ENCODE results near the gene RAB15. TPM values are rescaled to one million over a fixed set of nuclear protein-coding genes. Genes with fewer than 3 reads are reported as not detected.

Gene RAB15
- total and polyA plus RNA-seq, 4 donors = 6.8 to 16.4 (median 14.9) TPM

DNA sequence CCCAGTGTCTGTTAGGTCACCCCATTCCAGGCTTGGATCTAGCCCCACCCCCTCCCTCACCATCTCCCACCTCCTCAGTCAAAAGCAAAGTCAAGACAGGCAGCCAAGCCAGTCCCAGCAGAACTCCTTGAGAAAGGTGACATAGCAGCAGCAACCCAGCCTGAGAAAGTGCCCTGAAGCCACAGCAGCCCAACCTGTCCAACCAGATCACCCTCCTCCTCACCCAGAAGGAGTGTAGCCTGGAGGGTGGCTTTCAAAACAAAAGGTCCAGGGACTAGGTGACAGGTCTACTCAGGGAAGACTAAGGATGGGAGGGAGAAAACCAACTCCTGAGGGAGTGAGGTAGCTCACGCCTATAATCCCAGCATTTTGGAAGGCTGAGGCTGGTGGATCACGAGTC lies 5.2 kb downstream of the RAB15 start:
- H3K9ac ChIP-seq (ENCODE audit: insufficient read depth in 1 of 2, low read length in 2 of 2) = no peak overlapping the region
- peak overlapping the region in 1 of 2 donors; percentile 60 for H3K27ac ChIP-seq (ENCODE audit: low read depth in 1 of 2, low read length in 1 of 2)
- H3K27me3 ChIP-seq (ENCODE audit: control insufficient read depth in 3 of 3, insufficient read depth in 3 of 3, low read length in 2 of 3) = no peaks in the 10 kb centered on the region
- DNase-seq (peak; percentile 66 to 85 (median 81)), ATAC-seq (ENCODE audit: insufficient read depth, low FRiP score) (peak; percentile 62)
- no peak overlapping the region for H3K4me3 ChIP-seq
- TF ChIP-seq, protein P1, sequence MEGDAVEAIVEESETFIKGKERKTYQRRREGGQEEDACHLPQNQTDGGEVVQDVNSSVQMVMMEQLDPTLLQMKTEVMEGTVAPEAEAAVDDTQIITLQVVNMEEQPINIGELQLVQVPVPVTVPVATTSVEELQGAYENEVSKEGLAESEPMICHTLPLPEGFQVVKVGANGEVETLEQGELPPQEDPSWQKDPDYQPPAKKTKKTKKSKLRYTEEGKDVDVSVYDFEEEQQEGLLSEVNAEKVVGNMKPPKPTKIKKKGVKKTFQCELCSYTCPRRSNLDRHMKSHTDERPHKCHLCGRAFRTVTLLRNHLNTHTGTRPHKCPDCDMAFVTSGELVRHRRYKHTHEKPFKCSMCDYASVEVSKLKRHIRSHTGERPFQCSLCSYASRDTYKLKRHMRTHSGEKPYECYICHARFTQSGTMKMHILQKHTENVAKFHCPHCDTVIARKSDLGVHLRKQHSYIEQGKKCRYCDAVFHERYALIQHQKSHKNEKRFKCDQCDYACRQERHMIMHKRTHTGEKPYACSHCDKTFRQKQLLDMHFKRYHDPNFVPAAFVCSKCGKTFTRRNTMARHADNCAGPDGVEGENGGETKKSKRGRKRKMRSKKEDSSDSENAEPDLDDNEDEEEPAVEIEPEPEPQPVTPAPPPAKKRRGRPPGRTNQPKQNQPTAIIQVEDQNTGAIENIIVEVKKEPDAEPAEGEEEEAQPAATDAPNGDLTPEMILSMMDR (IDR thresholded peaks at IDR 0.05; ENCODE audit: control extremely low read depth, extremely low read depth) = no peak
- H3K4me1 ChIP-seq (ENCODE audit: control insufficient read depth in 5 of 5, insufficient read depth in 5 of 5, low read length in 5 of 5) = peaks cover 0 to 12% (median 7%) of the 10 kb centered on the region in 5 donors
- no peaks in the 10 kb centered on the region for H3K9me3 ChIP-seq (ENCODE audit: control insufficient read depth in 4 of 4, insufficient read depth in 3 of 4, low read length in 3 of 4)
- WGBS, 2 donors = 87 to 97% methylated on average over 2 of the region's 2 CpGs
- H3K36me3 ChIP-seq (ENCODE audit: control insufficient read depth in 4 of 4, insufficient read depth in 4 of 4, low read length in 4 of 4) = no peaks in the 10 kb centered on the region

DNA sequence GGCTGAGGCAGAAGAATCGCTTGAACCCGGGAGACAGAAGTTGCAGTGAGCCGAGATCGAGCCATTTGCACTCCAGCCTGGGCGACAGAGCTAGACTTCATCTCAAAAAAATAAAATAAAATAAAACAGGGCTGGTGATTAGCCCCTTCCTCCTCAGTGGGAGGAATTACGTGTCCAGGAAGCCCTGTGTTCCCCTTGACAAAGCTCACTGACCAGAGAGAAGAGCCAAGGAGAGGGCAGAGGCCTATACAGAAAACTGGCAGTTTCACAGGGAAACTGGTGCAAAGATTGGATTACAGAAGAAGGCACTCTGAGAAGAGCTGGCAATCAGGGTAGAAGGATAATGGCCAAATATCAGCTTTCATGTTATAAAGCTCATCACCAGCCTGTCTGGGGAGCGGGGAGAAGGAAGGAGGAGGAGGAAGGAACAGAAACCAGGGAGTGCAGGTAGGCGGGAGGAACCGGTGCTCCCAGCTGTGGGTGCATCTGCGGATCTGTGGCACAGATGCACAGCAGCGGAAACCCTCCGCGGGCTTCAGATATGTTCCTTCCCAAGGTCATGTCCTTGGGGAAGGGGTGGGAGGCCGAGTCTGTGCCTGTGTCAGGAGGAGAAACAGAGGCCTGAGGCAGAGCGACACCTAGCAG lies 6.7 kb downstream of the RAB15 start:
- H3K4me1 ChIP-seq (ENCODE audit: control insufficient read depth in 5 of 5, insufficient read depth in 5 of 5, low read length in 5 of 5) = peaks cover 0 to 4% (median 1%) of the 10 kb centered on the region in 5 donors
- H3K9me3 ChIP-seq (ENCODE audit: control insufficient read depth in 4 of 4, insufficient read depth in 3 of 4, low read length in 3 of 4) = no peaks in the 10 kb centered on the region
- ATAC-seq (ENCODE audit: insufficient read depth, low FRiP score) = no peak
- H3K36me3 ChIP-seq (ENCODE audit: control insufficient read depth in 4 of 4, insufficient read depth in 4 of 4, low read length in 4 of 4) = no peaks in the 10 kb centered on the region
- H3K9ac ChIP-seq (ENCODE audit: insufficient read depth in 1 of 2, low read length in 2 of 2) = no peak overlapping the region
- TF ChIP-seq, protein P1 (IDR thresholded peaks at IDR 0.05; ENCODE audit: control extremely low read depth, extremely low read depth) = no peak
- 93 to 95% methylated on average over 15 of the region's 15 CpGs for WGBS, 2 donors
- H3K27ac ChIP-seq (ENCODE audit: low read depth in 1 of 2, low read length in 1 of 2) = no peak overlapping the region
- no peak overlapping the region for H3K4me3 ChIP-seq
- no peaks in the 10 kb centered on the region for H3K27me3 ChIP-seq (ENCODE audit: control insufficient read depth in 3 of 3, insufficient read depth in 3 of 3, low read length in 2 of 3)
- no peak for DNase-seq

DNA sequence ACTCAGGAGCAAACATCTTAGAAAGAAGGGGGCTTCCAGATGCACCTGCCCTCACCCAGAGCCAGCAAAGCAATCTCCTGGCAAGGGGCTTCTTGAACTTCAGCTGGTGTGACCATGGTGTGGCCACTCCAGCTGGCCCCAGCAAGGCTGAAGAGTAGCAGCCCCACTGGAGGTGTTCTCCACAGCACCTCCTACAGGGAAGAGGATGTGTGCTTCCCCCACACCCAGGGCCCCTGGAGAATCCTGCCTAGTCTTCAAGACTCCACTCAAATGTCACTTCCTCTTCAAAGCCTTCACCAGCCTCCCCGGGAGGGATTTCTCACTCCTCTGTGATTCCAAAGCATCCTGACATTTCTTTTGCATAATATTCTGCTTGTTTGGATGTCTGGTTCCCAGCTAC lies 8.5 kb downstream of the RAB15 start:
- H3K4me3 ChIP-seq = no peak overlapping the region
- TF ChIP-seq, protein P1 (IDR thresholded peaks at IDR 0.05; ENCODE audit: control extremely low read depth, extremely low read depth) = no peak
- 40 to 44% methylated on average over 1 of the region's 1 CpG for WGBS, 2 donors
- ATAC-seq (ENCODE audit: insufficient read depth, low FRiP score) = no peak
- H3K27me3 ChIP-seq (ENCODE audit: control insufficient read depth in 3 of 3, insufficient read depth in 3 of 3, low read length in 2 of 3) = no peaks in the 10 kb centered on the region
- peaks cover 0 to 4% (median 0%) of the 10 kb centered on the region in 5 donors for H3K4me1 ChIP-seq (ENCODE audit: control insufficient read depth in 5 of 5, insufficient read depth in 5 of 5, low read length in 5 of 5)
- no peaks in the 10 kb centered on the region for H3K36me3 ChIP-seq (ENCODE audit: control insufficient read depth in 4 of 4, insufficient read depth in 4 of 4, low read length in 4 of 4)
- no peak overlapping the region for H3K27ac ChIP-seq (ENCODE audit: low read depth in 1 of 2, low read length in 1 of 2)
- DNase-seq = no peak
- no peaks in the 10 kb centered on the region for H3K9me3 ChIP-seq (ENCODE audit: control insufficient read depth in 4 of 4, insufficient read depth in 3 of 4, low read length in 3 of 4)
- H3K9ac ChIP-seq (ENCODE audit: insufficient read depth in 1 of 2, low read length in 2 of 2) = no peak overlapping the region
